HG03469 (cell line): ENCODE results near the gene ANKRD33.

Source experiments
- ATAC-seq: cut with Tn5 transposase; IDR thresholded peaks from one replicate; pipeline ENCODE4 v1.9.1; 2021; ENCODE audit warnings: mild to moderate bottlenecking, moderate library complexity, moderate number of reproducible peaks; ENCODE audit not compliant: unreplicated experiment

Gene ANKRD33

GRCh38 chr12:51941011-51941581 lies 53.2 kb downstream of the ANKRD33 start:
- ATAC-seq, result no peak
